Activated CD8-positive, alpha-beta memory T cell treated with anti-CD3 and anti-CD28 coated beads for 24 hours (primary cell): ENCODE measurements around the gene RHBDD2.
"Not testable (repeated sequence)": the region's sequence is repeated elsewhere in the genome, so short reads cannot be mapped to it uniquely, and the experiment has no call there.

Experiments
- DNase-seq: peaks from one replicate; pipeline ENCODE4 v3.0.0-alpha.2; 2020

RHBDD2 gene

GRCh38 chr7:75878769-75879611 lies at the start of gene RHBDD2:
Gene RHBDD2, plus strand, starts transcription at chr7:75879034. Its CDS starts 49 bp downstream, at chr7:75879083.
- DNase-seq: peak; percentile 98

DNA sequence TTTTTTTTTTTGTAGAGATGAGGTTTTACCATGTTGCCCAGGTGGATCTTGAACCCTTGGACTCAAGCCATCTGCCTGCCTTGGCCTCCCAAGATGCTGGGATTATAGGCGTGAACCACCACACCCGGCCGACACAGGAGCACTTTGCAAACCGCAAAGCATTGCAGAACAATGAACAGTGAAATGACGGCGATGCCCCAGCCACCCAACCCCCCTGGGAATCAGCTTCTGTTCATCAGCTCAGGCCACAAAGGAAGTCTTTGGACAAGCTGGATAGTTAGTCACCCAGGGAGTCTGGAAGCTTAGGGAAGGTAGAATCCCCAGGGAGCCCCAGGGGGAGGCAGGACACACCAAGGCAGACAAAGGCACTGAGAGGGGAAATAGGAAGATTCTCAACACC lies 49.2 kb upstream of the RHBDD2 start:
- DNase-seq: not testable (repeated sequence)

- no peak for DNase-seq
Measured at GRCh38 chr7:75830978-75831377, 47.9 kb upstream of the RHBDD2 start.

- DNase-seq: not testable (repeated sequence)
Measured at GRCh38 chr7:75833662-75834061, 45.2 kb upstream of the RHBDD2 start.

- no peak for DNase-seq
Measured at GRCh38 chr7:75835688-75836285, 43.0 kb upstream of the RHBDD2 start.

- DNase-seq: no peak
Measured at GRCh38 chr7:75836798-75837197, 42.0 kb upstream of the RHBDD2 start.

DNA sequence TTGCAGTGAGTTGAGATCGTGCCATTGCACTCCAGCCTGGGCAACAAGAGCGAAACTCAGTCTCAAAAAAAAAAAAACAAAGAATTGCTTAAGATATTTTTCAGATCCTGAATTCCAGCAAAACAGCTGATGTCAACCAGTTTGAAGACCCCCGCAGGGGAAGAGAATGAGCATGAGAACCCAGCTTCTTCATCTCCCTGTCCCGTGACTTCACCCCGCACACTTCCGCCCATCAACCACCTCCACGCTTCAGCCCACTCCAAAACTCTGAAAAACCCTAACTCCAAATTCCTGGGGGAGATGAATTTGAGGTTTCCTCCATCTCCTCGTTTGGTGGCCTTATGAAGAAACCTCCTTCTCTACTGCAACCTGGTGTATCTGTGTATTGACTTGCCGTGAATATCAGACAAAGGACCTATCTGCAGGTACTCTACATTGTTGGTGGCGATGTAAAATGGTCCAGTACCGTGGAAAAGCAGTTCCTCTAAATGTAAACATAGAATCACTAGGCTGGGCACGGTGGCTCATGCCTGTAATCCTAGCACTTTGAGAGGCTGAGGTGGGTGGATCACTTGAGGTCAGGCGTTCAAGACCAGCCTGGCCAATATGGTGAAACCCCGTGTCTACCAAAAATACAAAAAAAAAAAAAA lies 40.4 kb upstream of the RHBDD2 start:
- DNase-seq: not testable (repeated sequence)

- DNase-seq: no peak
Measured at GRCh38 chr7:75840029-75840428, 38.8 kb upstream of the RHBDD2 start.

DNA sequence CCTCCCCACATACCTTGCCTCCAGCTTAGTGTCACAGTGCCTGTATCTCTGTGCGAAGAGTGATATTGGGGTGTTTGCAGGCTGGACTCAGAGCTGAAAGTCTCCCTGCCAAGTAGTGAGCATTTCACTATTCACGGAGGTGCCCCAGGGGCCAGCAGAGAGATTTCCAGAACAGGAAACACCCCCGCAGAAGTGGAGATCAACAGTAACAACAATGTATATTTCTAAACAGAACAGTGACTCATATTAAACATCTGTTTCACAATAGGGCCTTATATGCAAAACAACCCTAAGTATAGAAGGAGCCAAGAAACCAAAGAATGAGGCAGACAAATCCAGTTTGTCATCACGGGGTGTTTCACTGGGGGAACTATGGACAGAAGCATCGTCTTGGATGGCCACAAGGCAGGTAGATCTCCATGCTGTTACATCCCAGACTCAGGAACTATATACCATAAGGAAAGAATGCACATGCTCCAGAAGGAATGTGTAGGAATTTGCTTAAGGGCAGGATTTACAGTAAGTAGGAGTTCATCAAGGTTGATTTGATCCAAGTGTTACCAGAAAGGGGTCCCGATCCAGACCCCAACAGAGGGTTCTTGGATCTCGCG lies 35.9 kb upstream of the RHBDD2 start:
- DNase-seq: peak; percentile 59

DNA sequence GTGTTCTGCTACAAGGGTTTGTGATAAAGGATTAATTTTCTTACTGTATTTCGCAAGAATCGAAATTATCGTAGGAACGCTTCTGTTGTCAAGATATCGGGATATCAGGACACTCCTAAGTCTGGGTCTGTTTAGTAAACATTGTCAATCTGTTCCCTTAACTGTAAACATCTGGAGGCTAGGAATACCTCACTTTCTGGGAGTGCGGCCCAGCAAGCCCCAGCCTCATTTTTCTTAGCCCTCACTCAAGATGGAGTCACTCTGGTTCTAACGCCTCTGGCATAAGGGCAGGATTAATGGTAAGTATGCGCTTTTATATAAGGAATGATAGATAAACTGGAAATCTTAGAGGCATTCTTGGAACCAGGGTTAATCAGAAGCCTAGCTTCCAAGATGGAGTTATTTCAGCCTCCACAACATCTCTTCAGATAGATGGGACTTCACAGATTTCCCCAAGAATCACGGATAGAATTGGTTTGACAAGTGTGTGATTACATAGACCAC lies 35.2 kb upstream of the RHBDD2 start:
- no peak for DNase-seq

DNA sequence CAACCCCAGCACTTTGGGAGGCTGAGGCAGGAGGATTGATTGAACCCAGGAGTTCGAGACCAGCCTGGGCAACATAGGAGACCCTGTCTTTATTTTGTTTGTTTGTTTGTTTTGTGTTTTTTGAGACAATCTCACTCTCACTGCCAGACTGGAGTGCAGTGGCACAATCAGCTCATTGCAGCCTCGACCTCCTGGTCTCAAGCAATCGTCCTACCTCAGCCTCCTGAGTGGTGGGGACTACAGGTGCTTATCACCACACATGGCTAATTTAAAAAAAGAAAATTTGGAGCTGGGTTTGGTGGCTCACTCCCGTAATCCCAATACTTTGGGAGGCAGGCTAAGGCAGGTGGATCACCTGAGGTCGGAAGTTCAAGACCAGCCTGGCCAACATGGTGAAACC lies 34.7 kb upstream of the RHBDD2 start:
- no peak for DNase-seq

DNA sequence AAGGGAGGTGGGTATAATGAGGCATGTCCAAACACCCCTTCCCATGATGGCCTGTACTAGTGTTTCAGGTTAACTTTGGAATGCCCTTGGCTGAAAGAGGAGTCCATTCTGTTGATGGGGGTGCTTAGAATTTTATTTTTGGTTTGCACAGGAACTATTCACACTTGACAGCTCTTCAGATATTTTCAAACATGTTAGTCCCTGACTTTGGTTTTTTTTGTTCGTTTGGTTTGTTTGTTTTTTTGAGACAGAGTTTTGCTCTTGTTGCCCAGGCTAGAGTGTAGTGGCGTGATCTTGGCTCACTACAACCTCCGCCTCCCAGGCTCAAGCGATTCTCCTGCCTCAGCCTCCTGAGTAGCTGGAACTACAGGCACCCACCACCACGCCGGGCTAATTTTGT lies 33.7 kb upstream of the RHBDD2 start:
- not testable (repeated sequence) for DNase-seq

- DNase-seq: no peak
Measured at GRCh38 chr7:75847707-75848106, 31.1 kb upstream of the RHBDD2 start.

DNA sequence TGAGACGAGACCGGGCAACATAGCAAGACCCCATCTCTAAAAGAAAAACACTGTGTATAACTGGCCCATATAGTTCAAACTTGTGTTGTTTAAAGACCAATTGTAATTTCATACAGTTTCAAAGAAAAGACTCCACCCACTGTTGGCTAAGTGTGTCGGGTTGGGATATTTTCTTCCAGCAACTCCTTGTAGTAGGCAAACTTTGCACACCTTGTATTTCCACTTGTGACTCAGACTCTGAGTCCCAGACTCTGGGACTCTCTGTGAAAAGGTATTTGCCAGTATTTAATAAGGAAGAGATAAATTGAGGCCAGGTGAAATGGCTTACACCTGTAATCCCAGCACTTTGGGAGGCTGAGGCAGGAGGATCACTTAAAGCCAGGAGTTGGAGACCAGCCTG lies 29.3 kb upstream of the RHBDD2 start:
- DNase-seq: no peak

DNA sequence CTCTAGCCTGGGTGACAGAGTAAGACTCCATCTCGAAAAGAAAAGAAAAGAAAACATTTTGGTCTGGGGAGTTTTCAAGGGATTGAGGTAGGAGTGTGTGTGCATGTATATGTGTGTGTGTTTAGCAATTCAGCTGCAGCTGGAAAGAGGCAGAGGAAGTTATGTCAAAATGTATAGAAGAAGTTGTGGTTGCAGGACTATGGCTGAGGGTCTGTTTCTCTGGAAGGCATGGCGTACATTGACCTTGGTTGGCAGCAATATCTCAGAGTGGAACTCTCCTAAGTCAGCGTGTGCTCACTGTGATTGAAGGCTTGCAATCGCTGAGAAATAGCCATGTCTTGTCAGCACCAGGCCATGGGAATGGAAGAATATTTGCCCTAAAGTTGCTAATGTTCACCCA lies 28.6 kb upstream of the RHBDD2 start:
- DNase-seq: no peak

DNA sequence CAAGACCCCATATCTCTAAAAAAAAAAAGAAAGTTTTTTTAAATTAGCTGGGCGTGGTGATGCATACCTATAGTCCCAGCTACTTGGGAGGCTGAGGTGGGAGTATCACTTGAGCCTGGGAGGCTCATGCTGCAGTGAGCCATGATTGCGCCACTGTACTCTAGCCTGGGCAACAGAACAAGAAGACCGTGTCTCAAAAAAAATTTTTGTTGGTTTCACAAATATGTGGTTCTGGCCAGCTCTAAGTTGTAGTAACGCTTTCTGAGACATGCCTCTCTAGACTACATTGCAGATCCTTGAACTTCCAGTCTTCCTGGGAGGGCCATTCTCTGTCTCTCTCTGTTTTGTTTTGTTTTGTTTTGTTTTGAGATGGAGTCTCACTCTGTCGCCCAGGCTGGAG lies 24.6 kb upstream of the RHBDD2 start:
- DNase-seq: no peak

DNA sequence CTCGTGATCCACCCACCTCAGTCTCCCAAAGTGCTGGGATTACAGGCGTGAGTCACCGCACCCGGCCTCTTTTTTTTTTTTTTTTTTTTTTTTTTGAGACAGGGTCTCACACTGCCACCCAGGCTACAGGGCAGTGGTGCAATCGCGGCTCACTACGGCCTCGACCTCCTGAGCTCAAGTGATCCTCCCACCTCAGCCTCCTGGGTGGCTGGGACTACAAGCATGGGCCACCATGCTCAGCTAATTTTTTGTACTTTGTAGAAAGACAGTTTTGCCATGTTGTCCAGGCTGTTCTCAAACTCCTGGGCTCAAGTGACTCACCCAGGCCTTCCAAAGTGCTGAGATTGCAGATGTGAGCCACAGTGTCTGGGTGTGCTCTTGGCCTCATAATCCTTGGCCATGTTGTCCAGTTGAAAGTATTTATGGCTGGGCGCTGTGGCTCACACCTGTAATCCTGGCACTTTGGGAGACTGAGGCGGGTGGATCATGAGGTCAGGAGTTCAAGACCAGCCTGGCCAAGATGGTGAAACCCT lies 24.0 kb upstream of the RHBDD2 start:
- not testable (repeated sequence) for DNase-seq

DNA sequence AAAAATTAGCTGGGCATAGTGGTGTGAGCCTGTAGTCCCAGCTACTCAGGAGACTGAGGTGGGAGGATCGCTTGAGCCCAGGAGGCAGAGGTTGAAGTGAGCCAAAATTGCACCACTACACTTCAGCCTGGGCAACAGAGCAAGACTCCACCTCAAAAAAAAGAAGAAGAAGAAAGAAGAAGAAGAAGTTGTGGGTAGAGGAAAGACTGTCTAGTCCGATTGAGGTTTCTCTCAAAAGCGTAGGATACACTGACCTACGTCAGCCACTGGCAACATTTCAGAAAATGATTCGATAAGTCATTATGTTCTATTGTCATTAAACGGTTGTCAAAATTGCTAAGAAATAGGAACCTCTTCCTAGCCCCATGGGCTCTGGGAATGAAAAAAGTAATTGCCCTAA lies 22.3 kb upstream of the RHBDD2 start:
- no peak for DNase-seq

DNA sequence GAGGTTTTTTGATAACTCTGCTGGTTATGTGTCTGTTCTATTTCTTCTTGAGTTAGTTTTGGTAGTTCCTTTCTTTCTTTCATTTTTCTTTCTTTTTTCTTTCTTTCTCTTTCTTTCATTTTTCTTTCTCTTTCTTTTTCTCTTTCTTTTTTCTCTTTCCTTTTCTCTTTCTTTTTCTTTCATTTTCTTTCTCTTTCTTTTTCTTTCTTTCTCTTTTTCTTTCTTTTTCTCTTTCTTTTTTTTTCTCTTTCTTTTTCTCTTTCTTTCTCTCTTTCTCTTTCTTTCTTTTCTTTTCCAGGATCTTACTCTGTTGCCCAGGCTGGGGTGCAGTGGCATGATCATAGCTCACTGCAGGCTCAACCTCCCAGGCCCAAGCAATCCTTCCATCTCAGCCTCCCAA lies 20.4 kb upstream of the RHBDD2 start:
- DNase-seq: no peak

GRCh38 chr7:75861636-75862035 lies 17.2 kb upstream of the RHBDD2 start:
- DNase-seq: no peak

GRCh38 chr7:75864251-75864650 lies 14.6 kb upstream of the RHBDD2 start:
- not testable (repeated sequence) for DNase-seq

- no peak for DNase-seq
Measured at GRCh38 chr7:75866114-75866488, 12.7 kb upstream of the RHBDD2 start.
